GM21515 (cell line): ENCODE measurements around the gene GOLT1B.

Experiments
- ATAC-seq: cut with Tn5 transposase; IDR thresholded peaks from one replicate; pipeline ENCODE4 v1.9.1; 2021; ENCODE audit not compliant: unreplicated experiment

Gene GOLT1B

DNA sequence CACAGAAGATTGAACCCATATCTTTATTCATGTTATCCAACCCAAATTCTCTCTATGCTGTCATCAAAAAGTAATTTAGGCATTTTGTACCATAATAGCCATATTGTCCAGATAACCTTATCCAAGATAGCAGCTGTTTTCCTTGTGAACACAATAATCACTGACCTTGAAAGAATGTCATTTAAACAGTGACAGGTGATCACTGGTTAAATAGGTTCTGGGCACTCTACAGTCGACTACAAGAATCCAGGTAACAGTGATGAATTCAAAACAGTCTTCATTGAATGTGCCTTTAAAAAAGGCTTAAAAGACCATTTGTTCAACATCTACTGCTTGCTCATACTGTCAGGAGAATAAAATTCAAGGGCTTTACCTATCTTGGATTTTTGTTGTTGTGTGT, 20.0 kb downstream of the GOLT1B start:
- no peak for ATAC-seq

GRCh38 chr12:21523148-21523547, 21.6 kb downstream of the GOLT1B start:
- ATAC-seq, result no peak

- no peak for ATAC-seq
These were observed 24.5 kb downstream of the GOLT1B start, which contains the start of gene SPX for GRCh38 chr12:21526053-21526452. Gene SPX, plus strand, starts transcription at chr12:21526296. Its CDS starts 177 bp downstream, at chr12:21526473.

DNA sequence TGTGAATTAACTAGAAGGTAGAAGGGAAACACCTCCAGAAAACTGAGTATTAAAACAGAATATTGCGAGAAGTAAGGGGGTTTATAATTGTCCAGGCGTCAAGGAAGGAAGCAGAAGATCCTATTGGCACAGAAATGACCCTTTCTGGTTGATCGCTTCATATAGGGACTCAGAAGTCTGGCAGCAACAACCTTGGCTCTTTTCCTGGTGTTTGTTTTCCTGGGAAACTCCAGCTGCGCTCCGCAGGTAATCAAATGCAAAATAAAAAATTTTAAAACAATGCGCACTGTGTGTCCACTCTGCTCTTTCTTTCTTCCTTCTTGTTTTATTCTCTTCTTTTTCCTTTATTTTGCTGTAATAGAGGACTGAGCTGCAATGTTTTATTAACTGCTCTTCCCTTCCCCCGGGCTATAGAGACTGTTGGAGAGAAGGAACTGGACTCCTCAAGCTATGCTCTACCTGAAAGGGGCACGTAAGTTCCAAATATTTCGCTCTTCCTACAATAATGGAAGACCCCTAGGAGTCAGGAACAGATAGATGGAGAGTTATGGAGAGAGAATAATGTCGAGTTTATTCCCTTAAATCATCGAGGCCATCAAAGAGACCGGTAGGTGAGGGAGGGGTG, 25.2 kb downstream of the GOLT1B start:
- no peak for ATAC-seq

DNA sequence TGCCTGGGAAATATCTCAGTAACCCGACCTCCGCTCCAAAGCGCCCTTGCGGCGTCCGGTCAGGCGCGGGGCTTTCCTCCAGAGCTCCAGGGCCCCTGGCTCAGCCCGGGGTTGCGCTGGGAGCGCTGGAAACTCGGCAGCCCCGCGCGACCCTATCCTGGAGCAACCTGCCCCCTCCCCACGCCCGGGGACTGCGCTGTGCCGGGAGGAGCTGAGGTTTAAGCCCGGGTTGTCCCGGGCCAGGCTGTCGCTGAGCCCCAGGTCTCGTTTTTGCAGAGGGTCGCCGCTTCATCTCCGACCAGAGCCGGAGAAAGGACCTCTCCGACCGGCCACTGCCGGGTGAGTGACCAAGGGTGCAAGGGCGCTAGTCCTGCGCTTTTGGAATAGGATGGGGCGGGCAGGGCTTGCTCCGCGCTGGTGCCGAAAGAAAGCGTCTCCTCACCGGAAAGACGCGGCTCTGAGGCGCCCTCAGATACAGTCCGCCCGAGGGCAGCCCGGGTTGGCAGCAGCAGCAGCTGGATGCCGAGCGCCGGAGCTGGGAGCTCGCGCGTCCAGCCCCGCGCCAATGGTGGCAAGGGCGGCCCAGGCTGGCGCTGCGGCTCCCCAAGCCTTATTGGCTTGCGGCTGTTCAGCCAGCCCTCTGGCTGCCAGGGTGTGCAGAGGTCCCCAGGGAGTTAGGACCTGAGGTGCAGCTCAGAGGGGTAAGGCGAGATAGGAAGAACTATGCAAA, 26.0 kb downstream of the GOLT1B start:
- peak; percentile 91 for ATAC-seq

- ATAC-seq, result no peak
These were observed 27.4 kb downstream of the GOLT1B start for GRCh38 chr12:21528953-21529352.

GRCh38 chr12:21529456-21529855, 27.9 kb downstream of the GOLT1B start:
- ATAC-seq, result no peak

GRCh38 chr12:21538061-21538653, 36.6 kb downstream of the GOLT1B start:
- ATAC-seq, result no peak

DNA sequence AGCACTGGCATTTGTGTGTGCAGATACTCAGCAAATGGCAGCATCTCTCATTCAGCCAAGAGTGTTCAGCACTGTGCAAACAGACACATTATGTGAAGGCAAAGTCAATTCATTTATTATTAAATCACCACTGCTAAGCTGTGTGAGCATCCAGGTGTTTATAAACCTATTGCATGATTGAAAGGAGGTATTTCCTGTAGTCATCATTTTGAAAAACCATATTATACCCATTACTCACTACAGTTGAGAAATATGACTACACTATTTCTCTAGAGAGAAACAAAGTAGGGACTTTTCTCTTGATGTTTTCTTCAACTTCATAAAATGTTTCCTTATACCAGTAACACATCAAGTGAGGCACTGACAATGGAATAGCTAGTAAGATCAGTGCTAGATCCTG, 38.2 kb downstream of the GOLT1B start:
- no peak for ATAC-seq

DNA sequence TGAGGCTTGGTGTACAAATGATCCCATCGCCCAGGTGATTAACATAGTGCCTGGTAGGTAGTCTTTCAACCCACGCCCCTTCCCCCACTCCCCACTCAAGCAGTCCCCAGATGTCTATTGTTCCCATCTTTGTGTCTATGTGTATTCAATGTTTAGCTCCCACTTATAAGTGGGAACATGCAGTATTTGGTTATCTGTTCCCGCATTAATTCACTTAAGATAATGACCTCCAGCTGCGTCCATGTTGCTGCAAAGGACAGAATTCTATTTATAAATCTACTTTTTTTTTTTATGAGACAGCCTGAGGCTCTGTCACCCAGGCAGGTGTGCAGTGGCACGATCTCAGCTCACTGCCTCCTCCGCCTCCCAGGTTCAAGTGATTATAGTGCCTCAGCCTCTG, 40.2 kb downstream of the GOLT1B start:
- no peak for ATAC-seq

DNA sequence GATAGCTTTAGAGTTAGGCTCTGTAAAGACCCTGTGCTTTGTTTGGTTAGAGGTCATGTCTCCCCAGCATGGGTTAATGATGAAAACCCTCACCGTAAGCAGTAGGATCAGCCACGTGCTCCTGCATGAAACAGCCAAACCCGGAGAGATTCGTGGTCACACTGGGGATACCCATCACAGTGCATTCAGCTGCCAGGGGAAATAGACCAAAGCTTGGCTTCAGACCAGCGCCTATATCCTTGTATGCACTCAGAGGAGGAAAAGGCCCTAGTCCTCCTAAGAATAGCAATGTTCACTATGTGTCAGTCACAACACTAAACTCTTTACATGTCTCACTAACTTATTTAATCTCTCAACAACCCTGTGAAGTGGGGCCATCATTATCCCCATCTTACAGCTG, 40.8 kb downstream of the GOLT1B start:
- ATAC-seq, result no peak

DNA sequence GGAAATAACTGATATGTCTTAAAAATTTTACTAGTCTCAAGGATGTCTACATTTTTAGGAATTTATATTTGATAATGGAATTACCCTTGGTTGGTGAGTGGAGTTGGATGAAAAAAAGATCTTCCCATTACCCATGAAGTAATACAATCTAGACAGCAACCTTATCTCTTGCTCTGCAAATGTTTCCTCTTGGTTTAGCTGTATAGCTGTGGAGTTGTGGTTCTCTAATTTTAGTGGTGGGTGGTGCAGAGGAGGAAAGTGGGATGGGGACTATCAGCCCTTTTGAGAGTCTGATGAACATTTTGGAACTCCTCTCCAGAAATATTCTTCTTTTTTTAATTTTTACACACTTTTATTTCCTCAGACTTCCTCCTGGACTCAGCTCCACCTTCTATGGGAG, 41.6 kb downstream of the GOLT1B start:
- no peak for ATAC-seq

- ATAC-seq, result no peak
These were observed 44.0 kb downstream of the GOLT1B start for GRCh38 chr12:21545557-21545956.

GRCh38 chr12:21546716-21547115, 45.1 kb downstream of the GOLT1B start:
- ATAC-seq, result no peak

DNA sequence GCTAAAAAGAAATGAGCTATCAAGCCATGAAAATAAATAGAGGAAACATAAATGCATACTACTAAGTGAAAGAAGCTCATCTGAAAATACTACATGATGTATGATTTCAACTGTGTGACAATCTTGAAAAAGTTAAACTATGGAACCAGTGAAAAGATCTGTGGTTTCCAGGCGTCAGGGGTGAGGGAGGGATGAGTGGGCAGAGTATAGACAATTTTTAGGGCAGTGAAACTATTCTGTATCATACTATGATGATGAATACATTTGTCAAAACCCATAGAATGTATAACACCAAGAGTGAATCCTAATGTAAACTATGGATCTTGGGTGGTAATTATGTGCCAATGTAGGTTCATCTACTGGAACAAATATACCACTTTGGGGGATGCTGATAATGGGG, 45.8 kb downstream of the GOLT1B start:
- no peak for ATAC-seq

DNA sequence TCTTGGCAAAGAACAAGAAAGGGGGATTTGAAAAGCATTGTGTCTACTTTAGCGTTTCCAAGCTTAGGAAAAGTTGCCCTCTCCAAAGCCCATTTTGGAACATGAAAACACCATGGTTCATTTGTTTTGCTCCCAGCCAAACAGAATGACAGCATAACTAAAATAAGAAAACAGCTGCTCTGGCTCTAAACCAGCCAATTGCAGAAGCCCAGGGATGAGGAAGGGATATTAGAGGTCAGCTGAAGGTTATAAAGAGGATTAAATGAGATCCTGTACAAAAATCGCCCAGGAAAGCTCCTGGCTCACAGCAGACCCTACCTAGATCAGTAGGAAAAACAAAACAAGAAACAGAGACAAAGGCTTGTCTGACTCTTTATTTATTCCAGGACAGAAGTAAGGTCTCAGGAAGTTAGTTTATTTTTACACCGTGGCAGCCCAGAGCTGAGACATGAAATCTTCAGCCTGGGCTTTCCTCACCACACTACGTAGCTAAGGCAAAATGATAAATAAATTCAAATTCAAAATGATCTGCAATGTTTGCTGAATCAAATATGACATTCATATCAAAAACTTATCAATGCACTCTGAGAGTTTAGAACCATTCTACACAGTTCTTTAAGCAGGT, 50.4 kb downstream of the GOLT1B start:
- ATAC-seq, result no peak

DNA sequence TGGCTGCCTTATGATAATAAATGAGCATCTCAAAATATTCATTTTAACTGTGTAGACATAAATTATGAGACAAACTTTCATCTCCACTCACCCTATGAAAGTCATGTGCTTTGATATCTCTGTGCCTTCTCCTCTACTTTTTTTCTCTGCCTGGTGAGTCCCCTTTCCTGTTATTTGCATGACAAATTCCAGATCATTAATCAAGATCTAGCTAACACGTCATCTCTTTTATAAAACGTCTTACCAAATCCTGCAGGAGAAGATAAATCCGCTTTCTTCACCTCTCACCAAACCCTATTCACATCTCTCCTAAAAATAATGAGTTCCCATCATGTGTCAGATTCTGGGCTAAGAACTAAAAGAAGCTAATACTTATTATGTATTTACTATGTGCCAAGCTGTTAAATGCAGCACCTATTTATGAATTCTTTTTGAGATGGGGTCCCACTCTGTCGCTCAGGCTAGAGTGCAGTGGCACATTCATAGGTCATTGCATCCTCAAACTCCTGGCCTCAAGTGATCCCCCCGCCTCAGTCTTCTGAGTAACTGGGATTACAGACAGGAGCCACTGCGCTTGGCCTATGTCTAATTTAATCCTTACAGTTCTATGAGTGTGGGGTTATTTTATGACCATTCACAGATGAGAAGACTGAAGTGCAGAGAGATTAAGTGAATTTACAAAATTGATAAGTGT, 51.2 kb downstream of the GOLT1B start:
- no peak for ATAC-seq

DNA sequence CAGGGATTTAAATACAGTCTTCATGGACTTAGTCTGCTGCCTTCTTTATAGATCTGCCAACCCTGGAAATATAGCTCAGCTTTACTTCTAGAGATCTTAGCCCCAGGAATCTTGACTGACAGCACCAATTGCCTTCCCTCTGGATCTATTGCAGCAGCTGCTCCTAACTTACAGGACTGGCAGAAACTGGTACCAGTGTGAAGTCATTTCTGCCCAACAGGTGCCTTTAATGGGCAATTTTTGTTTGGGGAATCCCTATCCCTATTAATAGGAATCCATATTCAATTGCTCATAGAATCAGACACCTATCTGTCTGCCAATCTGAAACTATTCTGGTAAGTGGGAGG, 51.7 kb downstream of the GOLT1B start:
- no peak for ATAC-seq

DNA sequence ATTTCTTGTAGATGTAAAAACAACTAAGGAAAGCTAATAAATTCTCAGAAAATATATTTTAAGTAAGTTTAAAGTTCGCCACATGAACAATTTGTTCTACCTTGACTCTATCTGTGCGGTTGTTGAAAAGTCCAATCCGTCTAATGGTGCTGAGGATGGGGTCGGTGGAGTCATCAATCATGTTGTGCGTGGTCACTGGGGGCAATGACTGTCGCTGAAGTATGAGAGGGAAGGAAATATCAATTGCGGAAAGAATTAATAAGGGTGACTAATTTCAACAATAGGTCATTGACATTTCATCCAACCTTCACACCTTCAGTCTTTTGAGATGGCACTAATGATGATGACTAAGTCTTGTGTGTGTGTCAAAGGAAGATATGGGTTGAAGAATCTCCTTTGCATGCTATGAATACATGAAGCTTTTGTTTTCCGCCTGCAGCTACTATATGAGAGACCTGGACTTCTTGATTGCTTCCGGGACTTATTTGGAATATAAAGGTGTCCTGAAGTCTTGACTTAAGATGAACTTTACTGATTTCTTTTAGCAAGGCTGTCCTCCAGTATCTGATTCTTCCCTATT, 56.6 kb downstream of the GOLT1B start:
- ATAC-seq, result no peak

DNA sequence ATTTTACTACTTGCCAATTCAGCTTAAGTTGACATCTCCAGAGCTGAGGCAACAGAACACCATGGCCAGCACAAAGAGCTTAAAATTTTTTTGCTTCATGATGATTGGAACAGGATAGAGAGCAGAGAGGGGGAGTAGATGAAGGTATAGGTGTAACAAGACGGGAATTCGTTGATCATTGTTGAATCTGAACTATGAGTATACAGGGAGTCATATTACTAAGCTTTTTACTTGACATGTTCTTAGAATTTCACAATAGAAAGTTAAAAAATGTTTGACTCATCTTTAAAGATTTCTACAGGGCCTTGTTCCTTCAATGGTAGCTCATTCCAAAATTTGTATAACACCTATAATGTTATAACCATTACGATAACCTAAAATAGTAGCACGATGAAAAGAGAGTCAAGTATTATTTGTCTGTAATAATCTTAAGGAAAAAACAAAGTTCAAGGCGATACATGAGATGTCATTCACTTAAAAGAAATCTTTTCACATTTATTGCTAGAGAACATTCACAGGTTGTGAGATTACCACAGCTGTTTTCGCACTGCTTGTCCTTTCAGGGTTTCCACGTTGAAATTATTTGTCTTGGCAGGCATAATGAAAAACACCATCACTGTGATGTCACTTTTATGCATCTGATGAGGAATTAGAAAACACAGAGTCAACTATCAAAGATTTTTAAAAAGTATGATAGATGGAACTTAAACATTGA, 58.4 kb downstream of the GOLT1B start:
- no peak for ATAC-seq
